Measurements from ENCODE around the gene RNU5B-1. TPM values are rescaled to one million over a fixed set of nuclear protein-coding genes. Genes with fewer than 3 reads are reported as not detected.

The RNU5B-1 gene
- total and polyA plus RNA-seq, 9 donors, result 22.1 to 67.7 (median 29.6) TPM; not detected in 4

GRCh38 chr15:65275104-65275727 is 29.3 kb upstream of the RNU5B-1 start:
- H3K36me3 ChIP-seq, result no peaks in the 10 kb centered on the region
- no peaks in the 10 kb centered on the region for H3K9me3 ChIP-seq
- intact Hi-C loops (cut with DNase I), result loop anchor here in 1 of 4 donors (10.0 kb wide), 1 partner anchor 220 kb away; no protein-coding TSS in a partner anchor
- DNase-seq, result no peak
- no peaks in the 10 kb centered on the region for H3K27me3 ChIP-seq
- TF ChIP-seq CTCF (IDR thresholded peaks at IDR 0.05) (no peak), POLR2A (IDR thresholded peaks at IDR 0.05) (no peak), EP300 (IDR thresholded peaks at IDR 0.05) (no peak)
- 88 to 89% (median 88%) methylated on average over 4 of the region's 4 CpGs for WGBS, 3 donors
- H3K4me3 ChIP-seq, result no peak overlapping the region
- H3K4me1 ChIP-seq (ENCODE audit: insufficient read depth), result no peaks in the 10 kb centered on the region
- H3K27ac ChIP-seq, result no peak overlapping the region

- TF ChIP-seq CTCF (IDR thresholded peaks at IDR 0.05), result no peak
- no peak for TF ChIP-seq EP300 (IDR thresholded peaks at IDR 0.05)
- no peak for TF ChIP-seq POLR2A (IDR thresholded peaks at IDR 0.05)
- Histone ChIP-seq H3K4me1 (ENCODE audit: insufficient read depth) (no peaks in the 10 kb centered on the region), H3K9me3 (no peaks in the 10 kb centered on the region), H3K27ac (no peak overlapping the region), H3K27me3 (no peaks in the 10 kb centered on the region), H3K4me3 (no peak overlapping the region), H3K36me3 (no peaks in the 10 kb centered on the region)
- intact Hi-C loops (cut with DNase I), result loop anchor here in 1 of 4 donors (10.0 kb wide), 1 partner anchor 221 kb away; no protein-coding TSS in a partner anchor
- DNase-seq, result no peak
- 52 to 55% (median 53%) methylated on average over 2 of the region's 2 CpGs for WGBS, 3 donors
These were observed 28.8 kb upstream of the RNU5B-1 start for GRCh38 chr15:65275728-65276126.

GRCh38 chr15:65277015-65277414 is 27.5 kb upstream of the RNU5B-1 start:
- Histone ChIP-seq H3K9me3 (no peaks in the 10 kb centered on the region), H3K36me3 (no peaks in the 10 kb centered on the region), H3K27ac (no peak overlapping the region), H3K4me1 (ENCODE audit: insufficient read depth) (no peaks in the 10 kb centered on the region), H3K4me3 (no peak overlapping the region), H3K27me3 (no peaks in the 10 kb centered on the region)
- no peak for TF ChIP-seq CTCF (IDR thresholded peaks at IDR 0.05)
- no peak for TF ChIP-seq POLR2A (IDR thresholded peaks at IDR 0.05)
- no peak for TF ChIP-seq EP300 (IDR thresholded peaks at IDR 0.05)
- intact Hi-C loops (cut with DNase I), result loop anchor here in 1 of 4 donors (10.0 kb wide), 1 partner anchor 222 kb away; no protein-coding TSS in a partner anchor
- WGBS, 3 donors, result 28 to 56% (median 33%) methylated on average over 1 of the region's 1 CpG
- no peak for DNase-seq

GRCh38 chr15:65278480-65278879 is 26.0 kb upstream of the RNU5B-1 start:
- Histone ChIP-seq H3K9me3 (no peaks in the 10 kb centered on the region), H3K27ac (no peak overlapping the region), H3K27me3 (no peaks in the 10 kb centered on the region), H3K4me3 (no peak overlapping the region), H3K4me1 (ENCODE audit: insufficient read depth) (no peaks in the 10 kb centered on the region), H3K36me3 (no peaks in the 10 kb centered on the region)
- WGBS, 3 donors, result 84 to 94% (median 92%) methylated on average over 1 of the region's 1 CpG
- DNase-seq, result no peak
- intact Hi-C loops (cut with DNase I), result loop anchor here in 1 of 4 donors (10.0 kb wide), 1 partner anchor 224 kb away; no protein-coding TSS in a partner anchor
- no peak for TF ChIP-seq EP300 (IDR thresholded peaks at IDR 0.05)
- no peak for TF ChIP-seq CTCF (IDR thresholded peaks at IDR 0.05)
- TF ChIP-seq POLR2A (IDR thresholded peaks at IDR 0.05), result no peak
